Tibial nerve (tissue), 4 donors: ENCODE measurements around the gene VIT. TPM values are rescaled to one million over a fixed set of nuclear protein-coding genes. Genes with fewer than 3 reads are reported as not detected.

ENCODE experiments used
- DNase-seq, 2 donors: peaks; one replicate each; pipeline ENCODE4 v3.0.0-alpha.2; 2019; ENCODE audit warnings: low spot score in 2 of 2
- H3K27ac ChIP-seq, 4 donors: fragments of 200-600 bp; sonication (generic) in 3 of 4; one replicate each; pipeline ENCODE4 v1.5.1; 2017 to 2019; ENCODE audit warnings: mild to moderate bottlenecking in 1 of 4
- H3K27me3 ChIP-seq, 2 donors: fragments of 200-600 bp; sonication (generic) in 1 of 2; one replicate each; pipeline versions ENCODE4 v1.5.1 to v1.6.0; 2017 to 2019
- H3K36me3 ChIP-seq, 3 donors: fragments of 200-600 bp; sonication (generic); one replicate each; pipeline ENCODE4 v1.5.1; 2018 to 2019
- H3K4me1 ChIP-seq, 4 donors: fragments of 200-600 bp; sonication (generic) in 3 of 4; one replicate each; pipeline ENCODE4 v1.5.1; 2017 to 2019
- H3K4me3 ChIP-seq, 4 donors: fragments of 200-600 bp; sonication (generic) in 3 of 4; one replicate each; pipeline ENCODE4 v1.5.1; 2017 to 2019; ENCODE audit warnings: mild to moderate bottlenecking in 1 of 4, moderate library complexity in 1 of 4
- H3K9me3 ChIP-seq, 4 donors: fragments of 200-600 bp; sonication (generic) in 3 of 4; one replicate each; pipeline ENCODE4 v1.5.1; 2017 to 2019
- CTCF ChIP-seq, 5 experiments: fragments of 200-600 bp in 3 of 5; fragments of 450-650 bp in 2 of 5; sonication (generic) in 3 of 5; IDR thresholded peaks; one replicate each; pipeline ENCODE4 v1.5.1; 2016 to 2019; ENCODE audit warnings: antibody characterized with exemption in 5 of 5, mild to moderate bottlenecking in 3 of 5, moderate library complexity in 2 of 5
- EP300 ChIP-seq, 2 donors: sonication (generic); formaldehyde crosslinking; IDR thresholded peaks; one replicate each; pipeline ENCODE4 v1.6.1; 2017; ENCODE audit warnings: antibody characterized with exemption in 2 of 2, mild to moderate bottlenecking in 1 of 2
- POLR2A ChIP-seq, 2 donors: fragments of 450-650 bp; IDR thresholded peaks; one replicate each; pipeline ENCODE4 v1.6.1; 2017; ENCODE audit warnings: antibody characterized with exemption in 2 of 2, mild to moderate bottlenecking in 2 of 2, moderate library complexity in 2 of 2
- WGBS, 2 donors: methylation state at CpG; one replicate each; pipeline ENCODE4 v1.1.5; 2018; 5-methylcytosine and 5-hydroxymethylcytosine counted together
- total RNA-seq, 4 donors: library from RNA; depleted of rRNA; stranded (reverse); fragments of >200 nt; gene quantifications; one replicate each; pipeline ENCODE4 v1.1.0, GENCODE V29; 2016

Gene VIT
- total RNA-seq, 4 donors from 2014 or later: 55.2 to 201 (median 125) TPM

- 91 to 93% methylated on average over 2 of the region's 2 CpGs for WGBS, 2 donors
- Histone ChIP-seq H3K4me3 (no peak overlapping the region), H3K36me3 (peaks cover 0 to 22% (median 0%) of the 10 kb centered on the region in 3 donors), H3K4me1 (peaks cover 0 to 18% (median 0%) of the 10 kb centered on the region in 4 donors), H3K27me3 (no peaks in the 10 kb centered on the region), H3K27ac (no peak overlapping the region), H3K9me3 (peaks cover 0 to 9% (median 0%) of the 10 kb centered on the region in 4 donors)
- DNase-seq: no peak
- TF ChIP-seq CTCF (IDR thresholded peaks at IDR 0.05): no peak
- no peak for TF ChIP-seq EP300 (IDR thresholded peaks at IDR 0.05)
- TF ChIP-seq POLR2A (IDR thresholded peaks at IDR 0.05): no peak
Observed at GRCh38 chr2:36743954-36744353, 47.4 kb downstream of the VIT start.

- DNase-seq: no peak
- Histone ChIP-seq H3K27me3 (no peaks in the 10 kb centered on the region), H3K9me3 (peaks cover 0 to 9% (median 0%) of the 10 kb centered on the region in 4 donors), H3K4me3 (no peak overlapping the region), H3K4me1 (no peaks in the 10 kb centered on the region), H3K36me3 (peaks cover 0 to 23% (median 0%) of the 10 kb centered on the region in 3 donors), H3K27ac (no peak overlapping the region)
- no peak for TF ChIP-seq EP300 (IDR thresholded peaks at IDR 0.05)
- no peak for TF ChIP-seq POLR2A (IDR thresholded peaks at IDR 0.05)
- TF ChIP-seq CTCF (IDR thresholded peaks at IDR 0.05): no peak
- 71 to 78% methylated on average over 1 of the region's 1 CpG for WGBS, 2 donors
Observed at GRCh38 chr2:36748166-36748565, 51.7 kb downstream of the VIT start.

GRCh38 chr2:36750101-36750500 lies 53.6 kb downstream of the VIT start:
- Histone ChIP-seq H3K4me1 (peaks cover 0 to 9% (median 0%) of the 10 kb centered on the region in 4 donors), H3K4me3 (no peak overlapping the region), H3K27me3 (no peaks in the 10 kb centered on the region), H3K27ac (no peak overlapping the region), H3K9me3 (peaks cover 0 to 4% (median 0%) of the 10 kb centered on the region in 4 donors), H3K36me3 (peaks cover 0 to 11% (median 0%) of the 10 kb centered on the region in 3 donors)
- WGBS, 2 donors: 74 to 77% methylated on average over 5 of the region's 5 CpGs
- no peak for TF ChIP-seq POLR2A (IDR thresholded peaks at IDR 0.05)
- no peak for DNase-seq

- WGBS, 2 donors: 48 to 55% methylated on average over 5 of the region's 5 CpGs
- Histone ChIP-seq H3K27ac (no peak overlapping the region), H3K9me3 (no peaks in the 10 kb centered on the region), H3K4me1 (peaks cover 0 to 22% (median 0%) of the 10 kb centered on the region in 4 donors), H3K4me3 (no peak overlapping the region), H3K27me3 (no peaks in the 10 kb centered on the region), H3K36me3 (peaks cover 0 to 4% (median 0%) of the 10 kb centered on the region in 3 donors)
- TF ChIP-seq EP300 (IDR thresholded peaks at IDR 0.05) (no peak), CTCF (IDR thresholded peaks at IDR 0.05) (no peak)
- no peak for DNase-seq
Observed at GRCh38 chr2:36753706-36754221, 57.3 kb downstream of the VIT start.

GRCh38 chr2:36754578-36754977 lies 58.1 kb downstream of the VIT start:
- peaks cover 0 to 4% (median 0%) of the 10 kb centered on the region in 3 donors for H3K36me3 ChIP-seq
- DNase-seq: no peak
- TF ChIP-seq POLR2A (IDR thresholded peaks at IDR 0.05) (no peak), CTCF (IDR thresholded peaks at IDR 0.05) (no peak), EP300 (IDR thresholded peaks at IDR 0.05) (no peak)
- H3K9me3 ChIP-seq: no peaks in the 10 kb centered on the region
- H3K27me3 ChIP-seq: no peaks in the 10 kb centered on the region
- H3K4me3 ChIP-seq: no peak overlapping the region
- peaks cover 0 to 22% (median 0%) of the 10 kb centered on the region in 4 donors for H3K4me1 ChIP-seq
- no peak overlapping the region for H3K27ac ChIP-seq
- WGBS, 2 donors: 73 to 77% methylated on average over 3 of the region's 3 CpGs
